ENCODE data around the gene OVCH1. TPM values are rescaled to one million over a fixed set of nuclear protein-coding genes. Genes with fewer than 3 reads are reported as not detected.
"Not testable (repeated sequence)": the region's sequence is repeated elsewhere in the genome, so short reads cannot be mapped to it uniquely, and the experiment has no call there.

Gene OVCH1
- total and polyA plus RNA-seq, 10 of the 15 experiments (the other 5 are each of a cell fraction or from before 2014, with no cell fraction given): 0.15 TPM; not detected in 9

- ChIA-PET POLR2A (interaction anchor here (0.6 kb wide), 1 partner anchor 11 kb away, joined by 3 read pairs; no protein-coding TSS in a partner anchor), CTCF (interaction anchor here (0.7 kb wide), 1 partner anchor 497 kb away, joined by 4 read pairs; no protein-coding TSS in a partner anchor)
- DNase-seq (ENCODE audit: low read depth, low spot score); H2AFZ ChIP-seq (ENCODE audit: control insufficient read depth, low read depth, low read length); H3K79me2 ChIP-seq (ENCODE audit: control insufficient read depth, insufficient read depth, low read length); in situ Hi-C loops (cut with MboI); H3K4me2 ChIP-seq (ENCODE audit: control insufficient read depth, insufficient read depth); intact Hi-C loops (cut with micrococcal nuclease; ENCODE audit: unreplicated experiment); H3K4me3 ChIP-seq; SMC1A ChIA-PET (ENCODE audit: uncharacterized antibody, unreplicated experiment); H4K20me1 ChIP-seq (ENCODE audit: control insufficient read depth, insufficient read depth); H3K36me3 ChIP-seq (ENCODE audit: control insufficient read depth in 2 of 2, insufficient read depth in 2 of 2, low read length in 1 of 2); BruUV-seq (replicated peaks); ATAC-seq; H3K27ac ChIP-seq (ENCODE audit: control insufficient read depth, insufficient read depth); H3K9me3 ChIP-seq (replicated peaks; ENCODE audit: control insufficient read depth, insufficient read depth, low read length); H3K9ac ChIP-seq (ENCODE audit: control insufficient read depth, insufficient read depth, low read length); H3K4me1 ChIP-seq (ENCODE audit: control insufficient read depth, insufficient read depth, low read length); FAIRE-seq; RAD21 ChIA-PET (ENCODE audit: unreplicated experiment); H3K27me3 ChIP-seq (replicated peaks in 1 of 2; ENCODE audit: control insufficient read depth in 2 of 2, insufficient read depth in 2 of 2, low read length in 1 of 2): not testable (repeated sequence)
- WGBS (ENCODE audit: insufficient coverage, insufficient replicate concordance, low lambda C conversion rate, missing lambda C conversion rate): 90% methylated on average over 31 of the region's 36 CpGs
Measured at GRCh38 chr12:29386084-29386680, 111.3 kb downstream of the OVCH1 start.

- SMC1A ChIA-PET (ENCODE audit: uncharacterized antibody, unreplicated experiment); H3K27me3 ChIP-seq (replicated peaks in 1 of 2; ENCODE audit: control insufficient read depth in 2 of 2, insufficient read depth in 2 of 2, low read length in 1 of 2); H2AFZ ChIP-seq (ENCODE audit: control insufficient read depth, low read depth, low read length); H4K20me1 ChIP-seq (ENCODE audit: control insufficient read depth, insufficient read depth); FAIRE-seq; H3K27ac ChIP-seq (ENCODE audit: control insufficient read depth, insufficient read depth); H3K4me3 ChIP-seq; H3K9me3 ChIP-seq (replicated peaks; ENCODE audit: control insufficient read depth, insufficient read depth, low read length); in situ Hi-C loops (cut with MboI); H3K36me3 ChIP-seq (ENCODE audit: control insufficient read depth in 2 of 2, insufficient read depth in 2 of 2, low read length in 1 of 2); H3K4me1 ChIP-seq (ENCODE audit: control insufficient read depth, insufficient read depth, low read length); CTCF ChIA-PET; POLR2A ChIA-PET; ATAC-seq; H3K4me2 ChIP-seq (ENCODE audit: control insufficient read depth, insufficient read depth); intact Hi-C loops (cut with micrococcal nuclease; ENCODE audit: unreplicated experiment); DNase-seq (ENCODE audit: low read depth, low spot score); H3K79me2 ChIP-seq (ENCODE audit: control insufficient read depth, insufficient read depth, low read length); H3K9ac ChIP-seq (ENCODE audit: control insufficient read depth, insufficient read depth, low read length); BruUV-seq (replicated peaks); RAD21 ChIA-PET (ENCODE audit: unreplicated experiment): not testable (repeated sequence)
- 82% methylated on average over 16 of the region's 17 CpGs for WGBS (ENCODE audit: insufficient coverage, insufficient replicate concordance, low lambda C conversion rate, missing lambda C conversion rate)
Measured at GRCh38 chr12:29385194-29385593, 112.3 kb downstream of the OVCH1 start.

All from GM12878 (cell line).